GM15510 (cell line): ENCODE results near the gene CYP39A1.

Source experiments
- POLR2A ChIP-seq: IDR thresholded peaks from 3 replicates; pipeline ENCODE4 v1.6.1; 2011; ENCODE audit warnings: borderline replicate concordance; ENCODE audit not compliant: insufficient read length; ENCODE audit errors: extremely low read depth

CYP39A1 gene

DNA sequence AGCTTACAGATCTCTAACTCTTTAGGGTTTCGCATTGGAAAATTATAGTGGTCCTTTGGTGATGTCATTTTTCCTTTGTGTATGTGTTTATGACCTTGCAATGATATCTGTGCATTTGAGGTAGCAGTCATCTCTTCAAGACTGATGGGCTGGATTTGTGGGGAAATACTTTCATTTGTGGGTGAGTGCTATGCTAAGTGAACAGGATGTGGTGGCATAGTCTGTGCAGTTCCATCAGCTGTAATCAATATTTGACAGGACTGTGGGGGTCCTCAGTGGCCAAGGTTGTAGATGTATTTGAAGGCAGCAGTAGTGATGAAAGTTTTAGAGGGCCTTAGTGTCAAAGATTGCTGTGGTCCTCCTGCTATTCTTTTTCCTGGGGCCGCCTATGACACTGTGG is 79.5 kb downstream of the CYP39A1 start:
- no peak for TF ChIP-seq POLR2A

GRCh38 chr6:46565531-46565930 is 87.1 kb downstream of the CYP39A1 start:
- TF ChIP-seq POLR2A, result no peak

DNA sequence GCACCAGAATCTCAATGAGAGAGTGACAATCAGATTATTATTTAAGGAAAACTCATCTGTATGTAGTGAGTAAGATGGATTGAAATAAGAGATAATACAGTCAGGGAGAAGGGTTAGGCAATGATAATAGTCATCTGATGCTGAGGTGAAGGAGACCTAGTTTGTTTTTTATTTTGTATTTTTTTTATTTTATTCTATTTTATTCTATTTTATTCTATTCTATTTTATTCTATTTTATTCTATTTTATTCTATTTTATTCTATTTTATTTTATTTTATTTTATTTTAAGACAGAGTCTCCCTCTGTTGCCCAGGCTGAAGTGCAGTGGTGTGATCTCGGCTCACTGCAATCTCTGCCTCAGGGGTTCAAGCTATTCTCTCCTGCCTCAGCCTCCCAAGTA is 88.7 kb downstream of the CYP39A1 start:
- no peak for TF ChIP-seq POLR2A

DNA sequence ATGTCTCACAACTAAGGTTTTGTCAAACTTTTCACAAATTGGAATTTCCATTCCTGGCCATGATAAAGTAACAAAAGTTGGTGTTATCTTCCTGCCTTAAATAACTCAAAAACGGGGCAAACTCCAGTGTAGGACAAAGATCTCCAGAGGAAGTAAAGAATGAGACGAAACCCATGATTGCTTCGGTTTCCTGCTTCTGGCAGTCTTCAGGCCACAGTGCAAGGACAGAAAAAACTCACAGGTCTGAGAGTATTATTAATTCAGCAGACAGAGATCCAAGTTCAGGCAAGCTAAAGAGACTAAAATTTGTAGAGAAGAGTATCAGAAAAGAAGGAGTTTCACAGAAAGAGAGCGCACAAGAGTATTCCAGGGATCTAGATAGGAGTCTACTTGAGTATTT is 96.6 kb downstream of the CYP39A1 start:
- no peak for TF ChIP-seq POLR2A

GRCh38 chr6:46555129-46555528 is 97.5 kb downstream of the CYP39A1 start:
- TF ChIP-seq POLR2A, result no peak

DNA sequence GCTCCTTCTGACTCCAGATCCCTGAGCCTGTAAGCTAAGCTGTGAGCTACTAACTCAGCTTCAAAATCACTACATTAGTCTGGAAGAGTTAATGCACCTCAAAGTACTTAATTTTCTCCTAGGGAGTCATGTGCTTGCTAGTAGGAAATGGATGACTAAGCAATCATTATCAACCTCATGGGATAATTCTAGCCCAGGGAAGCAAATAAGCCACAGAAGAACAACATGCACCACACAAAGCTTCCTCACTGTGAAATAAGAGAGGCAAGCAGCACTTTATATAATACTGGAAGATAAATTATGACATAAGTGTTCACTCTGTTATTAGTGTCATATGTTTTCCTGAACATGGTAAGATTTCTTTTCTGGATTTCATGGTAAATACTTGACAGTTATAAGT is 103.5 kb downstream of the CYP39A1 start:
- TF ChIP-seq POLR2A, result no peak

GRCh38 chr6:46541556-46541955 is 111.1 kb downstream of the CYP39A1 start:
- TF ChIP-seq POLR2A, result no peak

GRCh38 chr6:46539866-46540265 is 112.8 kb downstream of the CYP39A1 start:
- no peak for TF ChIP-seq POLR2A

DNA sequence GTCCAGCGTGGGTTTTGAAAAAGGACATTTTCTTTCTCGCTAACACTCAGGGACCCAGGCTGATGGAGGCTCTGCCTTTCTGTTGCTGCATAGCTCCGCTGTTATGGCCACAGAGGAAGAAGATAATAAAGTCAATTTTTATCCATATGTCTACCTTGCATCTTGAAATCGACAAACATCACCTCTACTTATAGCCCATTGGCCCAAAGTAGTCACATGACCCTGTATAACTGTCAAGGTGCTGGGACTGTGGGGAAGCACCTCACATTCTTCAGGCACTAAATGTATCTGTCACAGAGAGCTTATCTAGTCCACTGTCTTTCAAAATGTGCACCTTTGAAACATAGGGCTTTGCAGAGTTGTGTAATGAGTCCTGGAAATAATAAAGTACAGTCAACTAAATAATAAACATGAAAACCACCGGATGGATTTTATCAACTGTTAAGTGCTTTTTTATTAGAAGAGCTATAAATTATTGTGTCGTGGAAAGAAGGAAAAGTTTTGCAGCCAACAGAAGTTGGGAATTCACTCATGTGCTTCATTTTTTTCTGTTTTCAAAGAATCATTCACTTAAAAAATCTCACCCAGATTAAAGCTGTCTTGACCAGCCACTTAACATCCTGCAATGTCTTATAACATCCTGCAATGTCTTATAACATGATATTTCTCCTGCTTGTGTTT is 113.7 kb downstream of the CYP39A1 start:
- TF ChIP-seq POLR2A, result no peak

DNA sequence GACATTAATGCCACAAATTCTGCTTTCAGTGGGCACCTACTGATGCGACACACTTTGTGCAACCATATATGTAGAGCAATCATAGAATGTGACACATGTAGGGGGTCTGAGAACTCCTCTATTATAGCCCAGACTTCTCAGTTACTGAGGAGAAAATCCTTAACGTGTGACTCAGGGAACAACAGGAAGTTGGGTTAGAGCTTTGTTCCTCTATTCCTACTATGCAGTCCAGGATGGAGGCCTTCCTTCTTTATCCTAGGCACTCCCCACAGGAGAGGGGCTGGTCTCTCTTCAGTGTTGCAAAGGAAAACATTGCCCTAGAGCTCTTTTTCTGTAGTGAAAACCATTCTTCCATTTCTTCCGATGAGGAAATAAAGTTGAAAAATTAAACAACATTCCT is 121.7 kb downstream of the CYP39A1 start:
- no peak for TF ChIP-seq POLR2A

GRCh38 chr6:46528961-46529750 is 123.5 kb downstream of the CYP39A1 start:
- no peak for TF ChIP-seq POLR2A

DNA sequence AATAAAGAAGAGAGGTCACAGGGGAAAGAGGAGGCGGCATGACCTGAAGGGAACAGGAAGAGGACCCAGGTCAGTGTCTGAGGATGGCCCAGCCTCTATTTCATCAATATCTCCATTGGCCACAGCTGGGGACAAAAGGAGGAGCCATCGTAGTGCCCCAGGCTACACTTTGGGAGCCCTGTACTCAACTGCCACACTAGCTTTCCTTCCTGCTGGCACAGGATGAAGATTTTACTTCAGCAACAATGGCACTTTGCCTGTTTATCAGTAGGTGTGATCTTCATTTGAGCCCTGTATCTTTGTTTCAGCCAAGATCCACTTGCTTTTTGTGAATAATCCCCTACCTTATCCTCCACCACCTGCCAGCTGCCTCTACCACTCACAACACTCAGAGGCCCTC is 126.0 kb downstream of the CYP39A1 start:
- TF ChIP-seq POLR2A, result no peak

DNA sequence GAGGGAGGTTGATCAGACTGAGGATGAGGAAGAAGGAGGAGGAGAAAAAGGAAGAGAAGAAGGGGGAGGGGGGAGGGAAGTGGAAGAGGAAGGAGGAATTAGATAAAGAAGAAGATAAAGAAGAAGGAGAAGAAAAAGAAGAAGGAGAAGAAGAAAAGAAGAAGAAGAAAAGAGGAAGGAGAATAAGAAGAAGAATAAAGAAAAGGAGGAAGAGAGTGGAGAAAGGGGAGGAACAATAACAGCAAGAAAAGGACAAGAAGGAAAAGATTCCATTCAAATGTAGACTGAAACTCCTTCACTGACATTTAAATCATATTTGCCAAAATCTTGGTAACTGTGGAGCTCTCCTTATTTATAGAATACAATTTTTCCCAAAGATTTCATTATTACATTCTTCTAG is 127.0 kb downstream of the CYP39A1 start:
- no peak for TF ChIP-seq POLR2A

DNA sequence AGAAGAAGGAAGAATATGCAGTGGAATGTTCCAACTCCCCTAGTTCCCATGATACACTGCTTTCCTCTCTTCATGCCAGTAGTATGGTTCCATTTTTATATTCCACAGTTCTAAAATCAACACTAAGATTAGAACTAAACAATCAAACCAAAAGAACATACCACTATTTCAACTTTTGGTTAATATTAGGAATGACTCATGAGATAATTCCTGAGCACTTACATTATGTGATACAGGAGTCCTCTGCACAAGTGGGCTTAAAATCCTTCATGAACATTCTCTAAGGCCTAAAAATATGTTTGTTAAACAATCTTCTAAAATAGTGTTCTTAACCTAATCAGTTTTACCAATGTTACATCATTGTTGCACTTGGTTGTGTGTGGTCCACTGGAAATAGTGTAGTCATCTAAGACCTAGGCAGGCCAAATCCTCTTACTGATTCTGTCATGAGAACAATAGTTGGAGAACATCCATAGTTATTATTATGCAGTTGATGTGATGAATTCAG is 131.1 kb downstream of the CYP39A1 start:
- TF ChIP-seq POLR2A, result no peak

DNA sequence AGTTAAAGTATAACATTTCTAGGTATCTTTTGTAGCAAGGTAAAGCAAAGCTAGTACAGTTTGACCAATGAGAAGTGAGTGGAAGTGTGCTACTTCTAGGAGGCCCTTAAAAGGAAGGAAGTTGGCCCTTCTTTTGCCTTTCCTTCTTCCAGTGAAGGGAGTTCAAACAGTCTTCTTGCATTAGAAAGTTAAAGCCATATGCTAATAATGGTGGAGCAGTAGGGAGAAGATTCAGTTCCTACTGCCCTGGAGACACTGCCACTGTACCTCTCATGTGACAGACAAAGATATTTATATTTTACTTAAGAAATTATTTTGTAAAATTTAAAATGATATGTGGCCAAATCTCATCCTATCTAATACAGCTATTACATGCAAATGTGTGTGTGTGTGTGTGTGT is 135.4 kb downstream of the CYP39A1 start:
- TF ChIP-seq POLR2A, result no peak

- TF ChIP-seq POLR2A, result no peak
Observed at GRCh38 chr6:46513533-46513932, 139.1 kb downstream of the CYP39A1 start.
